22Rv1 (cell line): ENCODE results near the gene DCUN1D2.

Experiments
- CTCF ChIP-seq: fragments of 450-650 bp; IDR thresholded peaks from 2 replicates; pipeline ENCODE4 v1.5.1; 2017; ENCODE audit warnings: mild to moderate bottlenecking
- ZFX ChIP-seq: fragments of 450-650 bp; IDR thresholded peaks from 2 replicates; pipeline ENCODE4 v1.6.1; 2017; ENCODE audit warnings: antibody characterized with exemption, borderline replicate concordance

DNA sequence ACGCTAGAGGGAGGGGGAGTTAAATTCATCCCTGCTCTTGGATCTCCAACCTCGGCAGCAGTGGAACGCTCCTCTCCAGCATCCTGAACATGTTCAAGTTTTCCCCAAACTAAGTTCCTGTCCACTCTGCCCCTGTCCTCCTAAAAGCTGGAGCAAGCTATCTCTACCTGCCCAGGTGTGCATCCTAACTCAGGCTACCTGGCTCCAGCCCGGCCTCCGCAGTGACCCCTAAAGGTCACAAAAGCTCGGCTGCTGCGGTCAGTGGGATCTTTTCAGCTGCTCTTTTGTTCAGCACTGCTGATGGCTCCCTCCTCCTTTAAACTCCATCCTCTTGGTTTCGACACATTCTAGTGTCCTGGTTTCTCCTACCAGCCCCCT lies 1.4 kb downstream of the DCUN1D2 start:
- peak; percentile 28; the same call in 1 of the 2 replicates for TF ChIP-seq CTCF
- TF ChIP-seq ZFX, result no peak
